Transverse colon (tissue), 4 donors: Measurements from ENCODE around the gene XYLT1. TPM values are rescaled to one million over a fixed set of nuclear protein-coding genes. Genes with fewer than 3 reads are reported as not detected.

ENCODE experiments used
- DNase-seq: peaks from one replicate; pipeline ENCODE4 v3.0.0-alpha.2; 2019
- H3K27ac ChIP-seq, 4 donors: fragments of 200-600 bp; sonication (generic); 2 replicates each; pipeline ENCODE4 v1.5.1; 2016 to 2018; ENCODE audit warnings: inconsistent platforms in 4 of 4
- H3K27me3 ChIP-seq: fragments of 200-600 bp; sonication (generic); 2 replicates; pipeline ENCODE4 v1.5.1; 2017; ENCODE audit warnings: inconsistent platforms
- H3K36me3 ChIP-seq, 4 donors: fragments of 200-600 bp; sonication (generic); 2 replicates each; pipeline ENCODE4 v1.5.1; 2017 to 2019; ENCODE audit warnings: inconsistent platforms in 4 of 4
- H3K4me1 ChIP-seq, 4 donors: fragments of 200-600 bp; sonication (generic); 2 replicates each; pipeline ENCODE4 v1.5.1; 2017 to 2020; ENCODE audit warnings: inconsistent platforms in 4 of 4
- H3K4me3 ChIP-seq, 4 donors: fragments of 200-600 bp; sonication (generic); 1 replicate in 1 of 4; 2 replicates in 3 of 4; pipeline versions ENCODE4 v1.5.1 to v1.6.1; 2017 to 2019; ENCODE audit warnings: inconsistent platforms in 4 of 4
- H3K9me3 ChIP-seq, 2 donors: fragments of 200-600 bp; sonication (generic); 2 replicates each; pipeline ENCODE4 v1.5.1; 2017 to 2019; ENCODE audit warnings: inconsistent platforms in 2 of 2
- EP300 ChIP-seq: sonication (generic); formaldehyde crosslinking; IDR thresholded peaks from one replicate; pipeline ENCODE4 v1.6.1; 2017; ENCODE audit warnings: antibody characterized with exemption, low read depth
- POLR2A ChIP-seq: fragments of 450-650 bp; IDR thresholded peaks from one replicate; pipeline ENCODE4 v1.6.1; 2016; ENCODE audit warnings: antibody characterized with exemption, mild to moderate bottlenecking, moderate library complexity
- POLR2AphosphoS5 ChIP-seq, 3 donors: sonication (generic); formaldehyde crosslinking; IDR thresholded peaks; one replicate each; pipeline ENCODE4 v1.6.1; 2016; ENCODE audit warnings: antibody characterized with exemption in 3 of 3
- WGBS, 2 donors: methylation state at CpG; one replicate each; pipeline ENCODE4 v1.1.5; 2018; ENCODE audit warnings: low coverage in 1 of 2; 5-methylcytosine and 5-hydroxymethylcytosine counted together
- in situ Hi-C, 4 donors: fragments of 200-750 bp; cut with MboI; loops; one replicate each; pipeline versions ENCODE4 v1.15.0 to v1.15.1; 2017; ENCODE audit warnings: low sequenced_read_pairs in 3 of 4, low pct_ligation_motif_present in 1 of 4, low pct_unique_long_range_greater_than_20kb in 1 of 4
- intact Hi-C: fragments of 100-400 bp; cut with DNase I; formaldehyde crosslinking; loops from one replicate; pipeline ENCODE4 v1.15.1; 2023; ENCODE audit warnings: low total_unique reads
- total RNA-seq, 4 donors: library from RNA; depleted of rRNA; stranded (reverse); fragments of >200 nt; gene quantifications; one replicate each; pipeline ENCODE4 v1.1.0, GENCODE V29; 2016
- TF ChIP-seq, protein P1 (sequence below), 5 experiments: fragments of 200-600 bp in 3 of 5; fragments of 450-650 bp in 2 of 5; sonication (generic) in 3 of 5; IDR thresholded peaks; 1 replicate in 2 of 5; 2 replicates in 3 of 5; pipeline ENCODE4 v1.5.1; 2016 to 2017; ENCODE audit warnings: antibody characterized with exemption in 5 of 5, inconsistent platforms in 3 of 5, mild to moderate bottlenecking in 2 of 5, moderate library complexity in 1 of 5

Gene XYLT1
- total RNA-seq, 4 donors from 2014 or later: 22.3 to 44.6 (median 39.4) TPM

DNA sequence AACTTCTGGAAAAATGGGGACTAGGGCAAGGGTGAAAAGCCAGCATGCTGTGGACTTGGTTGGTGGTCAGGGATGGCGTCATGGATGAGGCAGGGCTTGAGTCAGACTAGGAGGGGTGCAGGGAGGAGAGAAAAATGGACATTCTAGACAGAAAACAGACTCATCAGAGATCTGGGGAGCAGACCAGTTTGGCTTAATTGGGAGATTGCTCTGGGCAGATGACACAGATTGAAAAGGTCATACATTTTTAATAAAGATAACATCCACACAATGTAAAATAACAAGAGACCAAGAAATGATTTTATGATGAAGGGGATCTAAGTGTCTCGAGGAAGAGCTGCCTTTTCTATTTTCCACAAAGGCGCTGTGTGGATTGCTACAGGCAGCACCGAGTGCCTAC lies 326.3 kb downstream of the XYLT1 start:
- Histone ChIP-seq H3K4me1 (no peaks in the 10 kb centered on the region), H3K4me3 (no peak overlapping the region), H3K9me3 (no peaks in the 10 kb centered on the region), H3K36me3 (no peaks in the 10 kb centered on the region), H3K27me3 (no peaks in the 10 kb centered on the region), H3K27ac (no peak overlapping the region)
- 81 to 88% methylated on average over 4 of the region's 4 CpGs for WGBS, 2 donors
- intact Hi-C loops (no loop called here), in situ Hi-C loops (no loop called here)
- DNase-seq: no peak
- no peak for TF ChIP-seq EP300
- TF ChIP-seq, protein P1, sequence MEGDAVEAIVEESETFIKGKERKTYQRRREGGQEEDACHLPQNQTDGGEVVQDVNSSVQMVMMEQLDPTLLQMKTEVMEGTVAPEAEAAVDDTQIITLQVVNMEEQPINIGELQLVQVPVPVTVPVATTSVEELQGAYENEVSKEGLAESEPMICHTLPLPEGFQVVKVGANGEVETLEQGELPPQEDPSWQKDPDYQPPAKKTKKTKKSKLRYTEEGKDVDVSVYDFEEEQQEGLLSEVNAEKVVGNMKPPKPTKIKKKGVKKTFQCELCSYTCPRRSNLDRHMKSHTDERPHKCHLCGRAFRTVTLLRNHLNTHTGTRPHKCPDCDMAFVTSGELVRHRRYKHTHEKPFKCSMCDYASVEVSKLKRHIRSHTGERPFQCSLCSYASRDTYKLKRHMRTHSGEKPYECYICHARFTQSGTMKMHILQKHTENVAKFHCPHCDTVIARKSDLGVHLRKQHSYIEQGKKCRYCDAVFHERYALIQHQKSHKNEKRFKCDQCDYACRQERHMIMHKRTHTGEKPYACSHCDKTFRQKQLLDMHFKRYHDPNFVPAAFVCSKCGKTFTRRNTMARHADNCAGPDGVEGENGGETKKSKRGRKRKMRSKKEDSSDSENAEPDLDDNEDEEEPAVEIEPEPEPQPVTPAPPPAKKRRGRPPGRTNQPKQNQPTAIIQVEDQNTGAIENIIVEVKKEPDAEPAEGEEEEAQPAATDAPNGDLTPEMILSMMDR (IDR thresholded peaks at IDR 0.05): no peak

DNA sequence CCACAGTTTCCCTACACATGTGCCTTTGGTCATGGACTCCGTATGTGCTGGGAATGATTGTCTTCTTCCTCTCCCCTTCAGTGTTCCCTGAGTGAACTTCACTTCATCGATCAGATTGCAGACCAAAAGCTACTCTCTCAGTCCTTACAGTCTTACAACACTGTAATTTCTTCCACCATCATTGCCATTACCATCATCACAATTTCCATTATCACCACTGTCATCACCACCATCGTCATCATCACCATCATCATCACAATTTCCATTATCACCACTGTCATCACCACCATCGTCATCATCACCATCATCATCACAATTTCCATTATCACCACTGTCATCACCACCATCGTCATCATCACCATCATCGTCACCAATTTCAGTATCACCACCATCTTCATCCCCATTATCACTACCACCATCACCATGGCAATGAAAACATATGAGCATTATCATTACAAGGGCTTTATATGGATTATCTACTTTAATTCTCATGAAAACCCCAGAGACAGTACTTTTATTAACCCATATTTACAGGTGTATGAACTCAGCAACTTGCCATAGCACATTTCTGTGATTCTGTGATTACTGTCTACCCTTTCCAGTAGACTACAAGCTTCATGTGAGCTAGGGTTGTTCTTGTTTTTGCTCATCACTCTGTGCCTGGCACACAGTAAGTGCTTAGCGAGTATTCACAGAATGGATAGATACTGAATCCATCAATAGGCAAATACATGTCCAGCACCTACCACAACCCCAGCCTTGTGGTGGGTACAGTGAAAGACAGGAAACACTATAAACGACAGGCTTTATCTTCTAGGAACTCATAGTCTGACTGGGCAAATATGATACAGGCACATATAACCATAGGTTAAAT lies 327.0 kb downstream of the XYLT1 start:
- in situ Hi-C loops (no loop called here), intact Hi-C loops (no loop called here)
- H3K27ac ChIP-seq: no peak overlapping the region
- H3K4me3 ChIP-seq: no peak overlapping the region
- DNase-seq: no peak
- peaks cover 0 to 4% (median 0%) of the 10 kb centered on the region in 4 donors for H3K36me3 ChIP-seq
- no peaks in the 10 kb centered on the region for H3K27me3 ChIP-seq
- 90 to 93% methylated on average over 8 of the region's 8 CpGs for WGBS, 2 donors
- no peaks in the 10 kb centered on the region for H3K9me3 ChIP-seq
- no peaks in the 10 kb centered on the region for H3K4me1 ChIP-seq
- no peak for TF ChIP-seq POLR2AphosphoS5 (IDR thresholded peaks at IDR 0.05)
- TF ChIP-seq EP300: no peak
- TF ChIP-seq, protein P1 (IDR thresholded peaks at IDR 0.05): no peak
- TF ChIP-seq POLR2A: no peak

DNA sequence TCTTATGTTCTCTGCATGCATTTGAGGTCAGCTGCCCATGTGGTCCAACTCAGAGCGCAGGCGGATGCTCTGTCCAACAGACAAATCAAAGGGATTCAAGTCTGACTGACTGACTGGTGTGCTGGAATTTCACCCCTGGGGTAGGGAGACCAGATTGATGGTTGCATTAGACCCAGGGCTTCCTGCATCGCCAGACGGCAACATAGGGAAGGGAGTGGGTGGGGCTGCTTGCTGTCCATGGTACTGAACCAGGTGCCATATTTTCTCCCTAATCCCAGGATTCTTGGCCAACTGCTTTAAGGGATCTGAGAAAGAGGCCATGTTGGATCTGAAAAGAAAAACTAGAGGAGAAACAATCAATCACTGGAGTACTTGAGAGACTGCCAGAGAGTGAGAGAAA lies 332.0 kb downstream of the XYLT1 start:
- DNase-seq: no peak
- WGBS, 2 donors: 89% methylated on average over 4 of the region's 4 CpGs; no CpG with 5 or more reads in 1 of the 2 donors
- Histone ChIP-seq H3K9me3 (no peaks in the 10 kb centered on the region), H3K4me1 (no peaks in the 10 kb centered on the region), H3K36me3 (peaks cover 0 to 14% (median 5%) of the 10 kb centered on the region in 4 donors), H3K27ac (no peak overlapping the region), H3K4me3 (no peak overlapping the region), H3K27me3 (no peaks in the 10 kb centered on the region)
- intact Hi-C loops (no loop called here), in situ Hi-C loops (no loop called here)
- TF ChIP-seq EP300 (no peak), POLR2AphosphoS5 (IDR thresholded peaks at IDR 0.05) (no peak), POLR2A (no peak)
- TF ChIP-seq, protein P1 (IDR thresholded peaks at IDR 0.05): no peak

DNA sequence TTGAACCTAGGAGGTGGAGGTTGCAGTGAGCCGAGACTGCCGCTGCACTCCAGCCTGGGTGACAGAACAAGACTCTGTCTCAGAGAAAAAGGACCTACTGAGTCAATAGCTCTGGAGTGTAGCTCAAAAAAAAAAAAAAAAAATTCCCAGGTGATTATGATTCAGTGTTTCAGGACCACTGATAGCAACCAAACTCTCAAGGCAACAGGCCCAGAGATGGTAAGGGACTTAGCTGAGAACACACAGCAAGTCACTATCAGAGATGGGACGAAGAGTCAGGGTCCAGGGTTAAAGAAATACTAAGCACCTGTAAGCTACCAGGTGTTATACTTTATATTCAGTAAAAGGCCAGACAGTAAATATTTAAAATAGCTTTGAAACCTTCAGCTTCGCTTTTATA lies 335.3 kb downstream of the XYLT1 start:
- intact Hi-C loops: no loop called here
- Histone ChIP-seq H3K27me3 (no peaks in the 10 kb centered on the region), H3K36me3 (peaks cover 0 to 14% (median 5%) of the 10 kb centered on the region in 4 donors), H3K4me3 (no peak overlapping the region), H3K4me1 (no peaks in the 10 kb centered on the region), H3K9me3 (no peaks in the 10 kb centered on the region), H3K27ac (no peak overlapping the region)
- in situ Hi-C loops: no loop called here
- WGBS, 2 donors: 91 to 94% methylated on average over 2 to 4 of the region's 4 CpGs
- TF ChIP-seq, protein P1 (IDR thresholded peaks at IDR 0.05): no peak
- TF ChIP-seq EP300 (no peak), POLR2A (no peak), POLR2AphosphoS5 (IDR thresholded peaks at IDR 0.05) (no peak)
- no peak for DNase-seq
